Measurements from ENCODE around the gene EIF4G2.

The EIF4G2 gene

DNA sequence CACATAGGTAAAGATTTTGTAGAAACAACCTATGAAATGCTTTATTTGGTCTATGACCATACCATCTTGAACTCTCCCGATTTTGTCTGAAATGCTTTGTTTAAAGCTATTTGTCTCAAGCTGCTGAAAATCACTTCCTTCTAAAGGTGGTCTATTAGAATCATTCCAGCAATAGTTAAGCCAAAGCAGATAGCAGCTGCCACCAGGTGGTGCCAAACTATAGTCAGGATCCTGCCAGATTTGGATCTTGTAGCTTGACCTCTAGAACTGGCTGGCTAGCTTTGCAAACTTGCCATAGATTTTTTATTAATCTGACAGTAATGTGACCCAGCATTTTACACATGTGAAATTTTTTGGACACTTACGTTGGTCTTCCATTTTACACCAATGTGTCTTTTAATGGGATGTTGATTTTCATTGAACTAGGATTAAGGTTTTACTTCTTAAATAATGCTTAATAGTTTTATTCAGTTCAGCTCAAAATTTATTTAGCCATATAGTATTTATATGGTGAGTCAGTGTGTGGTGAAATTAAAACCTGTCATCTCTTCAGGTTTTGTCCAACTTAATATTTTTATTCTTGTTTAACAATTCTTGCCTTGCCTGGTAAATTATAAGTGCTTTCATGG lies 38.0 kb downstream of the EIF4G2 start:
- peak; percentile 68 for DNase-seq

DNA sequence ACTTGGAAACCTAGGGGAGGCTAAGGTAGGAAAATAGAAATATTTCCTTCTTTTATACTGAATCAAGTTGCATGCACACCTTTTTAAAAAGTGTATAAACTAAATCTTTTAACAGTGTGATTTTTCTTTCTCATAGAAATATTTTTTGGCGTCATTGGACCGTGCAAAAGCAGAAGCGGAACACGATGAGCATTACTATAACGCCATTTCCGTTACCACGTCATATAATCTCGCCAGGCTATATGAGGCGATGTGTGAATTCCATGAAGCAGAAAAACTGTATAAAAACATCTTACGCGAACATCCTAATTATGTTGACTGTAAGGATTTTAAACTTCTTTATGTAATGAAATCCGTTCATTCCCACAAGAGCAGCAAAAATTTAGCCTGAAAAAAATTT lies 44.3 kb downstream of the EIF4G2 start:
- DNase-seq = no peak

GRCh38 chr11:10763766-10764165 lies 45.0 kb downstream of the EIF4G2 start:
- no peak for DNase-seq

- DNase-seq = no peak
These were observed 45.8 kb downstream of the EIF4G2 start for GRCh38 chr11:10762913-10763421.

- no peak for DNase-seq
These were observed 46.5 kb downstream of the EIF4G2 start for GRCh38 chr11:10762185-10762584.

GRCh38 chr11:10761085-10761698 lies 47.5 kb downstream of the EIF4G2 start:
- no peak for DNase-seq

- no peak for DNase-seq
These were observed 49.8 kb downstream of the EIF4G2 start for GRCh38 chr11:10758957-10759356.

DNA sequence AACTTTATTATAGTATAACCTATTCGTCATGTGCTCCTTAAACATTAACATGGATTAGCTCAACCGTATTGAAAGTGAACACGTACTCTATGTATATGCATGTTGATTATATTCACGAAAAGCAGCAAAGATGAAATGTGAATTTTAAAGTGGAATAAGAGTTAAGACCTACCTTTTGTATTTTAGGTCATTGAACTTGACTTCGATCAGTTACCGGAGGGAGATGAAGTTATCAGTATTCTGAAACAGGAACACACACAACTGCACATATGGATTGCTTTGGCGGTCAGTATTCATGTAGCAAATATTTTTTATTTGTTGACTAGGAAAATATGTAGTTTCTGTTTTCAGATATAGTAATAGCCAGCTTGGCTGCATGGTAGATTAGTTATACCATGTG lies 56.2 kb downstream of the EIF4G2 start:
- no peak for DNase-seq

DNA sequence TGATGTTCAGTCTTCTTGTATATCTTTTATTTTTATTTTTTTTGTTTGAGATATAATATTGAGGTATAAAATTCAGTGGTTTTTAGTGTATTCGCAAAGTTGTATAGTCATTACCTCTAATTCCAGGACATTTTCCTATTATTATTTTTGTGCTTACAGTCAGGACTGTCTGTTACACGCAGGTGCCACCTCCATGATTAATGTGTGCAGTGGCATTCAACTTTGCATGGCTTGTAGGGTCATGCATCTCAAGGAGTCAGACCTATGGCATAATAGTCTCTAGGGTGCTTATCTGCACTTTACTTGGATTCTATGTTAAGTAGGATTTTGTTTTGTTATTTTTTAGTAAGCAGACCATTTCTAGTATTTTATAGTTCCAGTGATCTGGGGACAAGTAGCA lies 56.7 kb downstream of the EIF4G2 start:
- DNase-seq = no peak

- DNase-seq = no peak
These were observed 57.2 kb downstream of the EIF4G2 start for GRCh38 chr11:10751581-10751940.

DNA sequence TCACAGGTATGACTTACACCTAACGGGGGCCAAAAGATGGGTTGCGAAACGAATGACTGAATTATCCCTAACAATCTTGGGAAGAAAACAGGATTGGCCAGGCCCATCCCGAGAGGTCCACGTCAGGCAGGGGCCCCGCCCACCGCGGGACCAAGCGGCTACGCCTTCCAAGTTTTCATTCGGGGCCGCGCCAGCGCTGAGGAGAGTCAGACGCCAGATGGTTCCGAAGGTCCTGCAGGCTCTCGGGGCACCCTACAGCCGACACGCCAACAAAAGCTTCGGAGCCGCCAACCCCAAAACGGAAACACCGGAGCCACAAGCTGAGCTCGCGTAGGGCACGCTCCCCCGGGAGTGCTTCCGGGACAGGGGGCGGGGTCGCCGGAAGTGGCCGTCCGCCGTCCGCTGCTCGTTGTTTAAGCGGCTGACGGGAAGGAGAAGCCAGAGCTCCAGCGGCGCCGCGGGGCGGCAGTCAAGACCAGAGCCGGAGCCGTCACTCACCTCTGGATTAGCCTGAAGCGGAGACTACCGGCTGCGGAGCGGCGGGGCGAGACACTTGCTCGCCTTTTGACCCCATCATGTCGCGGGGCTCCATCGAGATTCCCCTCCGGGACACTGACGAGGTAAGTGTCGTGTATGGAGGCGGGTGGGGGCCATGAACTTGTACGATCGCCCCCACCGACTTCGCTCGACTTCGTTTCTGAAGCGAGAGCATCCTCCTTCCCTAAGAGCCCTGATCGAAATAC lies 57.7 kb downstream of the EIF4G2 start, which contains the start of gene CTR9:
Gene CTR9 (plus strand): TSS at position 409 of the 743 bp plus-strand sequence. CDS start 167 bp downstream, at position 576.
- peak; percentile 98 for DNase-seq

DNA sequence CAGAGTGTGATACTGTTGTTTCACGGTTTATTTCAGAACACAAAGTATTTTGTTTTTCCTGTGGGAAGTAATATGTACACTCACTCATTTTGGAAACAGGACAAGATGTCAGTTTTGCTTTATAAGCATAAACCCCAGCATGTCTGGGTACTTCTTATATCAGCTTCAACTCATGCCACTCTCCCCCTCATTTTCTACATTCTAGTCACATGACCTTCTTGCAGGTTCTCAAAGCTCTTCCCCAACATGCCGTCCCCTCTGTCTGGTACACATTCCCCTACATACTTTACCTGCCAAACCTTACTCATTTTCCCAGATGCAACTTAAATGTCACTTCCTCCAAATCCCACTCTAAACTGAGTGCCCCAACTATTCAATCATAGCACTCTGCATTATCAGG lies 59.2 kb downstream of the EIF4G2 start:
- no peak for DNase-seq

GRCh38 chr11:10747733-10748132 lies 61.0 kb downstream of the EIF4G2 start:
- no peak for DNase-seq

Data from islet precursor cell (in vitro differentiated cells).